Measurements from ENCODE around the gene PNMA6A. TPM values are rescaled to one million over a fixed set of nuclear protein-coding genes. Genes with fewer than 3 reads are reported as not detected.

Gene PNMA6A
- total RNA-seq, 1 experiment from 2014 or later = 7.4 TPM

DNA sequence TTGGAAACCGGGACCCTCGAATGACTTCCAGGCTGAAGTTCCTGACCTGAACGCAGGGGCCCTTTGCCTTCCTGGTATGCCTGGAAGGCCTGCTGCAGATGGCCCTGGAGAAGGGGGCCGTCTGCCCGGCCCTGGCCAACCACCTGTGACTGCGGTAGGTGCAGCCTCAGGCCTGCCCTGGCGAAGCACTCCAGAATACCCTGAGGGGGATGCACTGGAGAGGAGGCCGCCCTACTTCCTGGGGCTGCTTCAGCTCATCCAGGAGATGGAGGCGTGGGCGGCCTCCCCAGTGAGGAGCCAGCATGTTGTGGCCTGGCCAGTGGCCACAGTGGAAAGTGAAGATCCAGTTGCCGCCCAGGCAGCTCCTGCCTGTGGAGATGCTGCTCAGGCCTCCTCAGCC lies 42.4 kb upstream of the PNMA6A start:
- BruUV-seq (replicated peaks) = no TSS peak
- no peaks in the 10 kb centered on the region for H3K36me3 ChIP-seq (ENCODE audit: control insufficient read depth, insufficient read depth, low read length)
- DNase-seq (ENCODE audit: low read depth, low spot score) (no peak), ATAC-seq (no peak)
- no peak overlapping the region for H3K4me3 ChIP-seq (ENCODE audit: low read depth in 2 of 2, low read length in 2 of 2)
- no peak overlapping the region for H3K27ac ChIP-seq (ENCODE audit: low read length)
- no peaks in the 10 kb centered on the region for H3K27me3 ChIP-seq (ENCODE audit: control insufficient read depth, insufficient read depth, low read length)
- TF ChIP-seq TCF7L2 (IDR thresholded peaks at IDR 0.05; ENCODE audit: low read depth, low read length) = no peak
- no peak for TF ChIP-seq SIN3A (IDR thresholded peaks at IDR 0.05; ENCODE audit: borderline replicate concordance, insufficient read depth, low read depth, low read length)
- TF ChIP-seq, protein P1, sequence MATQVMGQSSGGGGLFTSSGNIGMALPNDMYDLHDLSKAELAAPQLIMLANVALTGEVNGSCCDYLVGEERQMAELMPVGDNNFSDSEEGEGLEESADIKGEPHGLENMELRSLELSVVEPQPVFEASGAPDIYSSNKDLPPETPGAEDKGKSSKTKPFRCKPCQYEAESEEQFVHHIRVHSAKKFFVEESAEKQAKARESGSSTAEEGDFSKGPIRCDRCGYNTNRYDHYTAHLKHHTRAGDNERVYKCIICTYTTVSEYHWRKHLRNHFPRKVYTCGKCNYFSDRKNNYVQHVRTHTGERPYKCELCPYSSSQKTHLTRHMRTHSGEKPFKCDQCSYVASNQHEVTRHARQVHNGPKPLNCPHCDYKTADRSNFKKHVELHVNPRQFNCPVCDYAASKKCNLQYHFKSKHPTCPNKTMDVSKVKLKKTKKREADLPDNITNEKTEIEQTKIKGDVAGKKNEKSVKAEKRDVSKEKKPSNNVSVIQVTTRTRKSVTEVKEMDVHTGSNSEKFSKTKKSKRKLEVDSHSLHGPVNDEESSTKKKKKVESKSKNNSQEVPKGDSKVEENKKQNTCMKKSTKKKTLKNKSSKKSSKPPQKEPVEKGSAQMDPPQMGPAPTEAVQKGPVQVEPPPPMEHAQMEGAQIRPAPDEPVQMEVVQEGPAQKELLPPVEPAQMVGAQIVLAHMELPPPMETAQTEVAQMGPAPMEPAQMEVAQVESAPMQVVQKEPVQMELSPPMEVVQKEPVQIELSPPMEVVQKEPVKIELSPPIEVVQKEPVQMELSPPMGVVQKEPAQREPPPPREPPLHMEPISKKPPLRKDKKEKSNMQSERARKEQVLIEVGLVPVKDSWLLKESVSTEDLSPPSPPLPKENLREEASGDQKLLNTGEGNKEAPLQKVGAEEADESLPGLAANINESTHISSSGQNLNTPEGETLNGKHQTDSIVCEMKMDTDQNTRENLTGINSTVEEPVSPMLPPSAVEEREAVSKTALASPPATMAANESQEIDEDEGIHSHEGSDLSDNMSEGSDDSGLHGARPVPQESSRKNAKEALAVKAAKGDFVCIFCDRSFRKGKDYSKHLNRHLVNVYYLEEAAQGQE (IDR thresholded peaks at IDR 0.05; ENCODE audit: insufficient read depth in 1 of 2, low read depth in 2 of 2, low read length in 1 of 2) = no peak
- TF ChIP-seq POLR2AphosphoS5 (IDR thresholded peaks at IDR 0.05; ENCODE audit: low read depth, low read length) = no peak
- TF ChIP-seq, protein P2, sequence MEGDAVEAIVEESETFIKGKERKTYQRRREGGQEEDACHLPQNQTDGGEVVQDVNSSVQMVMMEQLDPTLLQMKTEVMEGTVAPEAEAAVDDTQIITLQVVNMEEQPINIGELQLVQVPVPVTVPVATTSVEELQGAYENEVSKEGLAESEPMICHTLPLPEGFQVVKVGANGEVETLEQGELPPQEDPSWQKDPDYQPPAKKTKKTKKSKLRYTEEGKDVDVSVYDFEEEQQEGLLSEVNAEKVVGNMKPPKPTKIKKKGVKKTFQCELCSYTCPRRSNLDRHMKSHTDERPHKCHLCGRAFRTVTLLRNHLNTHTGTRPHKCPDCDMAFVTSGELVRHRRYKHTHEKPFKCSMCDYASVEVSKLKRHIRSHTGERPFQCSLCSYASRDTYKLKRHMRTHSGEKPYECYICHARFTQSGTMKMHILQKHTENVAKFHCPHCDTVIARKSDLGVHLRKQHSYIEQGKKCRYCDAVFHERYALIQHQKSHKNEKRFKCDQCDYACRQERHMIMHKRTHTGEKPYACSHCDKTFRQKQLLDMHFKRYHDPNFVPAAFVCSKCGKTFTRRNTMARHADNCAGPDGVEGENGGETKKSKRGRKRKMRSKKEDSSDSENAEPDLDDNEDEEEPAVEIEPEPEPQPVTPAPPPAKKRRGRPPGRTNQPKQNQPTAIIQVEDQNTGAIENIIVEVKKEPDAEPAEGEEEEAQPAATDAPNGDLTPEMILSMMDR (IDR thresholded peaks at IDR 0.05) = no peak
- H3K4me1 ChIP-seq (ENCODE audit: control insufficient read depth, insufficient read depth, low read length) = no peaks in the 10 kb centered on the region
- in situ Hi-C loops (cut with HindIII; ENCODE audit: low pct_unique_long_range_greater_than_20kb, low sequenced_read_pairs) = no loop called here
- CTCF ChIA-PET = no interaction called here
- intact Hi-C loops (cut with micrococcal nuclease; ENCODE audit: unreplicated experiment) = loop anchor here (5.0 to 10.0 kb wide), 2 partner anchors 405 to 477 kb away; no protein-coding TSS in a partner anchor
- H3K9me3 ChIP-seq (ENCODE audit: control insufficient read depth, insufficient read depth, low read depth, low read length) = no peaks in the 10 kb centered on the region
- POLR2A ChIA-PET = no interaction called here

DNA sequence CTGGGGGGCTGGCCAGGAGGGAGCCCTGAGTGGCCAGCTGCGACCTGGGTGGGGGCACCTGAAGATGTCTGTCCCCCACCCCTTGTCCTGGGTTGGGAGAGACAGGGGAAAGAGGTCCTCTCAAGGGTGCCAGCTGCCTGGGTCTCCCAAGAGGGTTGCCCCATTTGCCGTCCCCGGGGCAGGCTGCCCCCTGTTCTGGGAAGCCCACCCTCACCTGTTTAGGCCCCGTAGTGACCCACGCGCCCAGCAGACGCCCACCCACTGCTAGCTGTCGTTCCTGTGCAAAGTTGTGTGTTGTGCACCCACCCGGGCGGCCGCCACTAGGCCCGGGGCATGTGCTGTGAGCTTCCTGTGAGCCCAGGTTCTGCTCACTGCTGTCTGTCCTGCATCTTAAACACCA lies 41.5 kb upstream of the PNMA6A start:
- ChIA-PET CTCF (no interaction called here), POLR2A (no interaction called here)
- no peak for DNase-seq (ENCODE audit: low read depth, low spot score)
- Histone ChIP-seq H3K4me1 (ENCODE audit: control insufficient read depth, insufficient read depth, low read length) (no peaks in the 10 kb centered on the region), H3K27ac (ENCODE audit: low read length) (no peak overlapping the region), H3K9me3 (ENCODE audit: control insufficient read depth, insufficient read depth, low read depth, low read length) (no peaks in the 10 kb centered on the region), H3K4me3 (ENCODE audit: low read depth in 2 of 2, low read length in 2 of 2) (no peak overlapping the region), H3K36me3 (ENCODE audit: control insufficient read depth, insufficient read depth, low read length) (no peaks in the 10 kb centered on the region), H3K27me3 (ENCODE audit: control insufficient read depth, insufficient read depth, low read length) (no peaks in the 10 kb centered on the region)
- no peak for ATAC-seq
- BruUV-seq (replicated peaks) = no TSS peak
- intact Hi-C loops (cut with micrococcal nuclease; ENCODE audit: unreplicated experiment) = loop anchor here (5.0 to 10.0 kb wide), 2 partner anchors 404 to 476 kb away; no protein-coding TSS in a partner anchor
- in situ Hi-C loops (cut with HindIII; ENCODE audit: low pct_unique_long_range_greater_than_20kb, low sequenced_read_pairs) = no loop called here
- TF ChIP-seq TCF7L2 (IDR thresholded peaks at IDR 0.05; ENCODE audit: low read depth, low read length) = no peak
- TF ChIP-seq SIN3A (IDR thresholded peaks at IDR 0.05; ENCODE audit: borderline replicate concordance, insufficient read depth, low read depth, low read length) = no peak
- TF ChIP-seq POLR2AphosphoS5 (IDR thresholded peaks at IDR 0.05; ENCODE audit: low read depth, low read length) = no peak
- TF ChIP-seq, protein P1 (IDR thresholded peaks at IDR 0.05; ENCODE audit: insufficient read depth in 1 of 2, low read depth in 2 of 2, low read length in 1 of 2) = no peak
- TF ChIP-seq, protein P2 (IDR thresholded peaks at IDR 0.05) = no peak
